Fibroblast of lung (primary cell): ENCODE data around the gene NTPCR. TPM values are rescaled to one million over a fixed set of nuclear protein-coding genes. Genes with fewer than 3 reads are reported as not detected.

Experiments
- DNase-seq, 2 donors: peaks; one replicate each; pipeline versions ENCODE4 v3.0.0 to v3.0.0-alpha.2; 2010; ENCODE audit warnings: low read depth in 2 of 2
- H2AFZ ChIP-seq: 2 replicates; pipeline ENCODE4 v1.5.1; 2012; ENCODE audit warnings: low read length, control low read depth, inconsistent platforms
- H3K27ac ChIP-seq: 2 replicates; pipeline ENCODE4 v1.5.1; 2011; ENCODE audit warnings: low read length, control low read depth; ENCODE audit not compliant: insufficient read depth
- H3K27me3 ChIP-seq: 2 replicates; pipeline ENCODE4 v1.5.1; 2011; ENCODE audit warnings: mild to moderate bottlenecking, low read length; ENCODE audit not compliant: control insufficient read depth, insufficient read depth
- H3K36me3 ChIP-seq: 2 replicates; pipeline ENCODE4 v1.5.1; 2011; ENCODE audit warnings: low read length; ENCODE audit not compliant: control insufficient read depth, insufficient read depth
- H3K4me1 ChIP-seq: 2 replicates; pipeline ENCODE4 v1.5.1; 2011; ENCODE audit warnings: low read length; ENCODE audit not compliant: control insufficient read depth, insufficient read depth; ENCODE audit errors: extremely low read depth
- H3K4me2 ChIP-seq: 2 replicates; pipeline ENCODE4 v1.5.1; 2011; ENCODE audit warnings: low read length, control low read depth; ENCODE audit not compliant: insufficient read depth; ENCODE audit errors: extremely low read depth
- H3K4me3 ChIP-seq, 4 experiments: fragments of 200-600 bp in 1 of 4; sonication (generic) in 1 of 4; replicated peaks in 1 of 4; 2 replicates each; pipeline ENCODE4 v1.5.1; 2011 to 2016; ENCODE audit warnings: low read length in 4 of 4, low read depth in 3 of 4, mild to moderate bottlenecking in 3 of 4, control low read depth in 2 of 4, inconsistent platforms in 1 of 4, mixed read lengths in 1 of 4; ENCODE audit not compliant: insufficient read depth in 1 of 4; ENCODE audit errors: control extremely low read depth in 1 of 4
- H3K79me2 ChIP-seq: 2 replicates; pipeline ENCODE4 v1.5.1; 2012; ENCODE audit warnings: mild to moderate bottlenecking, low read length, inconsistent platforms; ENCODE audit not compliant: control insufficient read depth, insufficient read depth
- H3K9ac ChIP-seq: 2 replicates; pipeline ENCODE4 v1.5.1; 2011; ENCODE audit warnings: mild to moderate bottlenecking, low read length, control low read depth; ENCODE audit not compliant: insufficient read depth
- H3K9me3 ChIP-seq: 2 replicates; pipeline ENCODE4 v1.5.1; 2012; ENCODE audit warnings: low read depth, low read length; ENCODE audit not compliant: control insufficient read depth, insufficient read depth
- H4K20me1 ChIP-seq: 2 replicates; pipeline ENCODE4 v1.5.1; 2011; ENCODE audit warnings: low read length; ENCODE audit not compliant: control insufficient read depth, insufficient read depth; ENCODE audit errors: extremely low read depth
- EZH2 ChIP-seq: IDR thresholded peaks from 2 replicates; pipeline ENCODE4 v1.5.1; 2012; ENCODE audit warnings: low read length, control low read depth, mild to moderate bottlenecking; ENCODE audit errors: missing control alignments
- polyA plus RNA-seq, 2 donors: library from polyadenylated mRNA; depleted of rRNA in 1 of 2; stranded (reverse) in 1 of 2; unstranded in 1 of 2; fragments of >200 nt; gene quantifications; 2 replicates each; pipeline ENCODE4 v1.2.1, GENCODE V29; 2011 to 2012; ENCODE audit warnings: missing spikeins in 1 of 2
- total RNA-seq: library from RNA; depleted of rRNA; stranded (reverse); fragments of >200 nt; gene quantifications from 2 replicates; pipeline ENCODE4 v1.2.1, GENCODE V29; 2014
- TF ChIP-seq, protein P1 (sequence below), 2 donors: IDR thresholded peaks in 1 of 2; conservative IDR thresholded peaks in 1 of 2; 1 replicate in 1 of 2; 2 replicates in 1 of 2; pipeline ENCODE4 v1.5.1; 2011 to 2012; ENCODE audit warnings: low read length in 2 of 2, control low read depth in 1 of 2, inconsistent platforms in 1 of 2, low read depth in 1 of 2, mild to moderate bottlenecking in 1 of 2

The NTPCR gene
- total and polyA plus RNA-seq, 2 donors (not counting 1 experiment from before 2014, with no cell fraction given): 23.0 to 27.9 TPM

DNA sequence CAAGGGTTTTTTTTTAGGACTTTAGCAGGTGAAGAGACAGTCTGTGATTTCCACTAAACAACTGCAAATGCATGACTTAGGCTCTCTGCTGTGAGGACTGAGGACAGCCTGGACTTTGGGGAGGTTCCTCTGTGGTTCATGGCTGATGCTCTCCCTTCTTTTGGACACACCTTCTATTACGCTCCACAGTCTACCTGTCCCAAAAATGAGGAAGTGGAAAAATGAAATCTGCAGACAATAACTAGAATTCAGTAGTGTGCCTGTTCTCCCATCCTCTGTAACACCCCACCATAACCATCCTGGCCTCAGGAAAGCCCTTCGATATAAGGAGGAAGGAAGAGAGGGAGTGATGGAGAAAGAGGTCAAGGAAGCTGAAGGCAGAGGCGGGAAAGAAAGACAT, 68.7 kb downstream of the NTPCR start:
- H3K36me3 ChIP-seq: no peaks in the 10 kb centered on the region
- H3K4me3 ChIP-seq: no peak overlapping the region
- H2AFZ ChIP-seq: no peak overlapping the region
- DNase-seq: no peak
- H3K79me2 ChIP-seq: no peaks in the 10 kb centered on the region
- no peak overlapping the region for H3K9ac ChIP-seq
- no peaks in the 10 kb centered on the region for H3K27me3 ChIP-seq
- H4K20me1 ChIP-seq: no peaks in the 10 kb centered on the region
- TF ChIP-seq, protein P1, sequence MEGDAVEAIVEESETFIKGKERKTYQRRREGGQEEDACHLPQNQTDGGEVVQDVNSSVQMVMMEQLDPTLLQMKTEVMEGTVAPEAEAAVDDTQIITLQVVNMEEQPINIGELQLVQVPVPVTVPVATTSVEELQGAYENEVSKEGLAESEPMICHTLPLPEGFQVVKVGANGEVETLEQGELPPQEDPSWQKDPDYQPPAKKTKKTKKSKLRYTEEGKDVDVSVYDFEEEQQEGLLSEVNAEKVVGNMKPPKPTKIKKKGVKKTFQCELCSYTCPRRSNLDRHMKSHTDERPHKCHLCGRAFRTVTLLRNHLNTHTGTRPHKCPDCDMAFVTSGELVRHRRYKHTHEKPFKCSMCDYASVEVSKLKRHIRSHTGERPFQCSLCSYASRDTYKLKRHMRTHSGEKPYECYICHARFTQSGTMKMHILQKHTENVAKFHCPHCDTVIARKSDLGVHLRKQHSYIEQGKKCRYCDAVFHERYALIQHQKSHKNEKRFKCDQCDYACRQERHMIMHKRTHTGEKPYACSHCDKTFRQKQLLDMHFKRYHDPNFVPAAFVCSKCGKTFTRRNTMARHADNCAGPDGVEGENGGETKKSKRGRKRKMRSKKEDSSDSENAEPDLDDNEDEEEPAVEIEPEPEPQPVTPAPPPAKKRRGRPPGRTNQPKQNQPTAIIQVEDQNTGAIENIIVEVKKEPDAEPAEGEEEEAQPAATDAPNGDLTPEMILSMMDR (conservative IDR thresholded peaks at IDR 0.05 in 1 of 2, IDR thresholded peaks at IDR 0.05 in 1 of 2; ENCODE audit: low read depth in 1 of 2, low read length in 2 of 2): no peak
- TF ChIP-seq EZH2: no peak
- no peaks in the 10 kb centered on the region for H3K4me1 ChIP-seq
- no peaks in the 10 kb centered on the region for H3K9me3 ChIP-seq
- H3K27ac ChIP-seq: no peak overlapping the region
- no peak overlapping the region for H3K4me2 ChIP-seq

DNA sequence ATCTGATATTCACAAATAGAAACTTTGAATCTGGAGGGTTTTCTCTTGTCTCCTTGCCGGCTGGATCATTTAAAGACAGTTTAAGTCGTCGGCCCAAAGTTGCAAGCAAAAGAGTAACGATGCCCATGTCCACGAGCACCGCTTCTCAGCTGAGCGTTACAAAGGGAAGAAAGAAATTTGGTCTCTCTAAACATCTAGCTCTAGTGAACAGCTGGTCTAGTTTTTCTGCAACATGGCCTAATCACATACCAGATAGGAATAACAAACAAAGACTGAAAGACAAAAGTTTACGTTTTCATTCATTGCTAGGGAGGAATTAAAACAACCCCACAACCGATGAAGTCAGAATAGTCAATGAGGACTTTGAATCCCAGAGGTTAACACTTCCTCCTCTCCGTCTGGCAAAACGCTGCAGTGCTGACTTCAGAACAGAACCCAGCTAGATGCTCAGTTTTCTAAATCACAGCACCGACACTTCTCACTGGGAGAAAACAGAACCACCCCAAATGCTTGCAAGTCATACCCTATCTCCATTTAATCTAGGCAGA, 69.4 kb downstream of the NTPCR start:
- peak overlapping the region; percentile 17 for H3K4me2 ChIP-seq
- H3K36me3 ChIP-seq: no peaks in the 10 kb centered on the region
- H3K27me3 ChIP-seq: no peaks in the 10 kb centered on the region
- no peaks in the 10 kb centered on the region for H3K9me3 ChIP-seq
- H3K9ac ChIP-seq: no peak overlapping the region
- DNase-seq: peak; percentile 47 to 66
- TF ChIP-seq, protein P1 (conservative IDR thresholded peaks at IDR 0.05 in 1 of 2, IDR thresholded peaks at IDR 0.05 in 1 of 2; ENCODE audit: low read depth in 1 of 2, low read length in 2 of 2): no peak
- no peak for TF ChIP-seq EZH2
- H3K4me1 ChIP-seq: no peaks in the 10 kb centered on the region
- H3K79me2 ChIP-seq: no peaks in the 10 kb centered on the region
- no peaks in the 10 kb centered on the region for H4K20me1 ChIP-seq
- H2AFZ ChIP-seq: no peak overlapping the region
- no peak overlapping the region for H3K4me3 ChIP-seq
- H3K27ac ChIP-seq: no peak overlapping the region

DNA sequence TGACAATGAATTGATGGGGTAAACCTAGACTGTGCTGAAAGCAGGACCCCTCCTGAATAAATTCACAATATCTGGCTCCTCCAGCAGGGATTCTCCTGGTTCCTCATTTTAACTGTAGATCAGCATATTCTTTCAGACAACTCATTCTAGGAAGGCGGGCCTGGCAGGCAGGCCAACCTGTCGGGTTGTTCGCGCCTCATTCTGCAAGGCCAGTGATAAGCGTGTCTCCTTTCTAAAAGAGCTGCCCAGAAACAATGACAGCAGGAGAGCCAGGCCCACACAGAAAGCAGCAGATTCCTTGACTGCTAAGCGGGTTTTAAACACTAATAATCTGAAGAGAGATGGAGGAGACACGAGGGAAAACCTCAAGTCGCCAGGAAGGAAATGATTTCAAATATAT, 70.0 kb downstream of the NTPCR start:
- H3K4me2 ChIP-seq: peak overlapping the region; percentile 17
- peak in 1 of 2 donors; percentile 68 for DNase-seq
- no peaks in the 10 kb centered on the region for H3K27me3 ChIP-seq
- no peaks in the 10 kb centered on the region for H3K4me1 ChIP-seq
- no peaks in the 10 kb centered on the region for H3K9me3 ChIP-seq
- no peak overlapping the region for H3K27ac ChIP-seq
- no peak for TF ChIP-seq EZH2
- no peak overlapping the region for H2AFZ ChIP-seq
- no peaks in the 10 kb centered on the region for H4K20me1 ChIP-seq
- no peaks in the 10 kb centered on the region for H3K36me3 ChIP-seq
- no peaks in the 10 kb centered on the region for H3K79me2 ChIP-seq
- no peak overlapping the region for H3K4me3 ChIP-seq
- no peak overlapping the region for H3K9ac ChIP-seq
